Fibroblast of lung (primary cell): ENCODE results near the gene ST8SIA6. TPM values are rescaled to one million over a fixed set of nuclear protein-coding genes. Genes with fewer than 3 reads are reported as not detected.
A peak's percentile ranks its signal among the peaks of the same experiment; 100 is the strongest.

Experiments
- DNase-seq, 2 donors: peaks; one replicate each; pipeline versions ENCODE4 v3.0.0 to v3.0.0-alpha.2; 2010; ENCODE audit warnings: low read depth in 2 of 2
- H2AFZ ChIP-seq: 2 replicates; pipeline ENCODE4 v1.5.1; 2012; ENCODE audit warnings: low read length, control low read depth, inconsistent platforms
- H3K27ac ChIP-seq: 2 replicates; pipeline ENCODE4 v1.5.1; 2011; ENCODE audit warnings: low read length, control low read depth; ENCODE audit not compliant: insufficient read depth
- H3K27me3 ChIP-seq: 2 replicates; pipeline ENCODE4 v1.5.1; 2011; ENCODE audit warnings: mild to moderate bottlenecking, low read length; ENCODE audit not compliant: control insufficient read depth, insufficient read depth
- H3K36me3 ChIP-seq: 2 replicates; pipeline ENCODE4 v1.5.1; 2011; ENCODE audit warnings: low read length; ENCODE audit not compliant: control insufficient read depth, insufficient read depth
- H3K4me1 ChIP-seq: 2 replicates; pipeline ENCODE4 v1.5.1; 2011; ENCODE audit warnings: low read length; ENCODE audit not compliant: control insufficient read depth, insufficient read depth; ENCODE audit errors: extremely low read depth
- H3K4me2 ChIP-seq: 2 replicates; pipeline ENCODE4 v1.5.1; 2011; ENCODE audit warnings: low read length, control low read depth; ENCODE audit not compliant: insufficient read depth; ENCODE audit errors: extremely low read depth
- H3K4me3 ChIP-seq, 4 experiments: fragments of 200-600 bp in 1 of 4; sonication (generic) in 1 of 4; replicated peaks in 1 of 4; 2 replicates each; pipeline ENCODE4 v1.5.1; 2011 to 2016; ENCODE audit warnings: low read length in 4 of 4, low read depth in 3 of 4, mild to moderate bottlenecking in 3 of 4, control low read depth in 2 of 4, inconsistent platforms in 1 of 4, mixed read lengths in 1 of 4; ENCODE audit not compliant: insufficient read depth in 1 of 4; ENCODE audit errors: control extremely low read depth in 1 of 4
- H3K79me2 ChIP-seq: 2 replicates; pipeline ENCODE4 v1.5.1; 2012; ENCODE audit warnings: mild to moderate bottlenecking, low read length, inconsistent platforms; ENCODE audit not compliant: control insufficient read depth, insufficient read depth
- H3K9ac ChIP-seq: 2 replicates; pipeline ENCODE4 v1.5.1; 2011; ENCODE audit warnings: mild to moderate bottlenecking, low read length, control low read depth; ENCODE audit not compliant: insufficient read depth
- H3K9me3 ChIP-seq: 2 replicates; pipeline ENCODE4 v1.5.1; 2012; ENCODE audit warnings: low read depth, low read length; ENCODE audit not compliant: control insufficient read depth, insufficient read depth
- H4K20me1 ChIP-seq: 2 replicates; pipeline ENCODE4 v1.5.1; 2011; ENCODE audit warnings: low read length; ENCODE audit not compliant: control insufficient read depth, insufficient read depth; ENCODE audit errors: extremely low read depth
- CTCF ChIP-seq, 2 donors: IDR thresholded peaks in 1 of 2; conservative IDR thresholded peaks in 1 of 2; 1 replicate in 1 of 2; 2 replicates in 1 of 2; pipeline ENCODE4 v1.5.1; 2011 to 2012; ENCODE audit warnings: low read length in 2 of 2, control low read depth in 1 of 2, inconsistent platforms in 1 of 2, low read depth in 1 of 2, mild to moderate bottlenecking in 1 of 2
- EZH2 ChIP-seq: IDR thresholded peaks from 2 replicates; pipeline ENCODE4 v1.5.1; 2012; ENCODE audit warnings: low read length, control low read depth, mild to moderate bottlenecking; ENCODE audit errors: missing control alignments
- polyA plus RNA-seq, 2 donors: library from polyadenylated mRNA; depleted of rRNA in 1 of 2; stranded (reverse) in 1 of 2; unstranded in 1 of 2; fragments of >200 nt; gene quantifications; 2 replicates each; pipeline ENCODE4 v1.2.1, GENCODE V29; 2011 to 2012; ENCODE audit warnings: missing spikeins in 1 of 2
- total RNA-seq: library from RNA; depleted of rRNA; stranded (reverse); fragments of >200 nt; gene quantifications from 2 replicates; pipeline ENCODE4 v1.2.1, GENCODE V29; 2014

ST8SIA6 gene
- total and polyA plus RNA-seq, 2 donors (not counting 1 experiment from before 2014, with no cell fraction given) = under 0.01 to 0.05 TPM

DNA sequence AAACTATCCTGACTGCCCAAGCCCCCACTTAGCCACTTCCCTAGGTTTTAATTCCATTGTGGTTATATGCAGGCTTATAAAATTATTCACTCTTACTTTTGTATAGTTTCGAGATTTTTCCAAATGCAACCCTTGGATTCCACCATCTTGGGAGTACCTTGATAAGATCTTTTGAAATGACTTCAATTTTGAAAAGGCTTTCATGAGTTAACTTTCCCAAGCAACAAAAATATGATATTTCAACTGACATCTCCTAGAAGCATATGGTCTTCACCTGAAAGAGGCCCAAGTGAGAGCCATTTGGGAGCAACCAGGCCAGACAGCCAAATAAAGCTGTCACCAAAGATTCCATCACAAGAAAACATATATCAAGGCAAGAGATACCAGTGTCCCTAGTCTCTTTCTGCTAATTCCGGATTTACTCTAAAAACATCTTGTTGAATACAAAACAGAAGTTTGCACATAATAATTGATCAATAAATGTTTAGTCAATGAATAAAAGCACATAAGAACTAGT lies 1.7 kb upstream of the ST8SIA6 start:
- Histone ChIP-seq H3K4me3 (no peak overlapping the region), H3K27ac (no peak overlapping the region), H3K27me3 (peaks cover 7% of the 10 kb centered on the region), H3K9ac (no peak overlapping the region), H3K4me2 (no peak overlapping the region), H3K9me3 (no peaks in the 10 kb centered on the region), H2AFZ (no peak overlapping the region), H3K36me3 (no peaks in the 10 kb centered on the region), H4K20me1 (no peaks in the 10 kb centered on the region), H3K79me2 (no peaks in the 10 kb centered on the region), H3K4me1 (no peaks in the 10 kb centered on the region)
- no peak for DNase-seq
- TF ChIP-seq CTCF (conservative IDR thresholded peaks at IDR 0.05 in 1 of 2, IDR thresholded peaks at IDR 0.05 in 1 of 2; ENCODE audit: low read depth in 1 of 2, low read length in 2 of 2) = no peak
- TF ChIP-seq EZH2 = no peak

DNA sequence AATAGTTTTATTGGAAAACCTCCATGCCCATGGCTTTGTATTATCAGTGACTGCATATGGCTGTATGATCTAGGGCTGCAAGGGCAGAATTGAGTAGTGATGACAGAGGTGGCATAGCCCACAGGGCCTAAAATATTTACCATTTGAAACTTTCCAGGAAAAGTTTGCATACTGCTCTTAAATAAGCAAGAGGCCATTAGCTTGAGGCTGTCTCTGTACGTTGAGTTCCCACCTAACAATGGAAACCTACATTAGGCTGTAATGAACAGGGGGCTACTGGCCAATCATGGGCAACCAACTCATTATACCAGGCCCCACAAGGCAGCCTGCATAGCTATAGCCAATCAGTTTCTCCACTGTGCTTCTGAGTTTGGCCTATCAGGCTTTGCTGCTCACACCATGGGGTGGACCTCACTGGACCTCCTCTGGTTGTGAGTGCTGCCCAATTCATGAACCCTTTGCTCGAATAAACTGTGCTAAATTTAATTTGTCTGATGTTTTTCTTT lies 673 bp upstream of the ST8SIA6 start:
- H3K9me3 ChIP-seq = no peaks in the 10 kb centered on the region
- peak overlapping the region in 1 of 4 experiments; percentile 42 for H3K4me3 ChIP-seq
- H2AFZ ChIP-seq = no peak overlapping the region
- no peak overlapping the region for H3K27ac ChIP-seq
- H3K79me2 ChIP-seq = no peaks in the 10 kb centered on the region
- H3K4me1 ChIP-seq = no peaks in the 10 kb centered on the region
- no peak overlapping the region for H3K9ac ChIP-seq
- no peaks in the 10 kb centered on the region for H4K20me1 ChIP-seq
- peaks cover 7% of the 10 kb centered on the region for H3K27me3 ChIP-seq
- TF ChIP-seq CTCF (conservative IDR thresholded peaks at IDR 0.05 in 1 of 2, IDR thresholded peaks at IDR 0.05 in 1 of 2; ENCODE audit: low read depth in 1 of 2, low read length in 2 of 2) = no peak
- TF ChIP-seq EZH2 = no peak
- H3K4me2 ChIP-seq = no peak overlapping the region
- no peaks in the 10 kb centered on the region for H3K36me3 ChIP-seq
- no peak for DNase-seq

DNA sequence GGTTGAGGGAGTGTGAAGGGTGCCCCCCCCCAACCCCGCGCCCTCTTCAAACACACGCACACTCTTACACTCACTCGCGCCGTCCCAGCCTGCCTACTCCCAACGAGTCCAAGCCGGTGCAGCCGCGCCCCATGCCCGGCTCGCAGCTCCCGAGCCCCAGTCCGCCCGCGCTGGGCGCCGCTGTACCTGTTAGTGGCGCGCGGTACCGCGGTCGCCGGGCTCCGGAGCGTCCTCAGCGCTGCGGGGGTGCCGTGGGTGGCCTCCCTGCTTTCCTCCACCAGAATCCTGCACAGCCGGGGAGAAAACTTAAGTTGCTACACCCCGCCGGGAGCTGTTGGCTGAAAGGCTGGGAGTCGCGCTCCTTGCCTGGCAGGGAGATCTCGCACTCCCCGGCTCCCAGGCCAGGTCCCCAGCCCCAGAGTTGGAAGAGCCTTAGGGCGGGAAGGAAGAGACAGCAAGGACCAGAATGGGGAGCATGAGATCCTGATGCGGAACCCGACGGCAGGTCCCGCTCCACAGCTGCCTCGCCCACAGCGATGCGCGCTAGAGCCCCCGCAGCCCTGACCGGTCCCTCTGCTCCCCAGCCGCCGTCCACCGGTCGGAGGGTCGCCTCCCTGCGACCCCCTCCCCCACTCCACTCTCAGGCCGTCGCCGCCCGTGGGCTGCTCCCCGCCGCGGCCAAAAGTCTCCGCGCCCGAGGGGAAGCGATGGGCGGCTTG lies 863 bp downstream of the ST8SIA6 start:
- Histone ChIP-seq H3K9me3 (no peaks in the 10 kb centered on the region), H3K79me2 (no peaks in the 10 kb centered on the region)

More for the DNA sequence above, 863 bp downstream of the ST8SIA6 start:
- Histone ChIP-seq H3K9ac (no peak overlapping the region), H3K27me3 (peaks cover 7% of the 10 kb centered on the region), H3K4me3 (peak overlapping the region; percentile 3 to 48 (median 30)), H3K27ac (no peak overlapping the region), H3K36me3 (no peaks in the 10 kb centered on the region), H3K4me1 (no peaks in the 10 kb centered on the region), H4K20me1 (no peaks in the 10 kb centered on the region), H3K4me2 (peak overlapping the region; percentile 62), H2AFZ (no peak overlapping the region)
- DNase-seq = peak; percentile 21 to 56
- TF ChIP-seq EZH2 = peak; percentile 88
- no peak for TF ChIP-seq CTCF (conservative IDR thresholded peaks at IDR 0.05 in 1 of 2, IDR thresholded peaks at IDR 0.05 in 1 of 2; ENCODE audit: low read depth in 1 of 2, low read length in 2 of 2)
